GM10248 (cell line): Measurements from ENCODE around the gene BBS4.
"Not testable (repeated sequence)": the region's sequence is repeated elsewhere in the genome, so short reads cannot be mapped to it uniquely, and the experiment has no call there.

Experiments used
- CTCF ChIA-PET: fragments of 300-600 bp; sonication (Branson Sonifier 250); formaldehyde crosslinking; extraction: SDS; loops from one replicate; lab custom pipeline; 2021; ENCODE audit warnings: antibody characterized with exemption; lab: Yijun Ruan, JAX
- POLR2A ChIA-PET: fragments of 350-650 bp; sonication (Branson Sonifier 250); formaldehyde crosslinking; extraction: SDS; loops from one replicate; lab custom pipeline; 2020; ENCODE audit warnings: antibody characterized with exemption; lab: Yijun Ruan, JAX
- DNase-seq: peaks from one replicate; pipeline ENCODE4 v3.0.0; 2012; ENCODE audit errors: extremely low spot score
- CTCF ChIP-seq: IDR thresholded peaks from 2 replicates; pipeline ENCODE4 v1.5.1; 2012; ENCODE audit warnings: mild to moderate bottlenecking, low read depth; ENCODE audit errors: extremely low read depth, missing control alignments, control extremely low read depth

BBS4 gene

GRCh38 chr15:72670656-72671352 lies 15.2 kb upstream of the BBS4 start:
- POLR2A ChIA-PET: not testable (repeated sequence)
- TF ChIP-seq CTCF: peak; percentile 84
- peak; percentile 64 for DNase-seq
- CTCF ChIA-PET: interaction anchor here (0.6 to 3.1 kb wide), 18 partner anchors 12 to 471 kb away, joined by 3 to 53 read pairs (median 4); partner anchors contain the start of genes BBS4 and HIGD2B

- POLR2A ChIA-PET: no interaction called here
- CTCF ChIA-PET: interaction anchor here (0.6 to 3.1 kb wide), 17 partner anchors 11 to 472 kb away, joined by 3 to 53 read pairs (median 4); partner anchors contain the start of genes BBS4 and HIGD2B
- no peak for DNase-seq
- TF ChIP-seq CTCF: no peak
Observed at GRCh38 chr15:72671525-72671924, 14.5 kb upstream of the BBS4 start.

- ChIA-PET POLR2A (no interaction called here), CTCF (no interaction called here)
- no peak for TF ChIP-seq CTCF
- no peak for DNase-seq
Observed at GRCh38 chr15:72676838-72677237, 9.2 kb upstream of the BBS4 start.

GRCh38 chr15:72680931-72681330 lies 5.1 kb upstream of the BBS4 start:
- ChIA-PET CTCF (interaction anchor here (1.5 to 8.0 kb wide), 3 partner anchors 10 to 81 kb away, joined by 4 to 53 read pairs (median 7); no protein-coding TSS in a partner anchor), POLR2A (no interaction called here)
- DNase-seq: no peak
- no peak for TF ChIP-seq CTCF

GRCh38 chr15:72682772-72683171 lies 3.2 kb upstream of the BBS4 start:
- CTCF ChIA-PET: interaction anchor here (8.0 kb wide), 1 partner anchor 11 kb away, joined by 53 read pairs; no protein-coding TSS in a partner anchor
- POLR2A ChIA-PET: no interaction called here
- DNase-seq: no peak
- no peak for TF ChIP-seq CTCF

GRCh38 chr15:72685301-72685924 lies 594 bp upstream of the BBS4 start:
- no peak for TF ChIP-seq CTCF
- DNase-seq: no peak
- ChIA-PET CTCF (interaction anchor here (0.8 to 8.0 kb wide), 4 partner anchors 9 to 28 kb away, joined by 3 to 53 read pairs (median 4); no protein-coding TSS in a partner anchor), POLR2A (interaction anchor here (0.5 kb wide), 1 partner anchor 371 kb away, joined by 8 read pairs; no protein-coding TSS in a partner anchor)
